Mesendoderm (in vitro differentiated cells): Measurements from ENCODE around the gene VSX1.

Source experiments
- DNase-seq: peaks from one replicate; pipeline ENCODE4 v3.0.0; 2013
- H2AK5ac ChIP-seq: 2 replicates; pipeline ENCODE4 v1.6.1; 2013; ENCODE audit warnings: low read length, inconsistent platforms
- H2BK120ac ChIP-seq: 2 replicates; pipeline ENCODE4 v1.6.1; 2013; ENCODE audit warnings: low read depth, mild to moderate bottlenecking, low read length, moderate library complexity, mixed read lengths
- H2BK15ac ChIP-seq: replicated peaks from 2 replicates; pipeline ENCODE4 v1.6.1; 2013; ENCODE audit warnings: low read depth, mild to moderate bottlenecking, moderate library complexity
- H2BK5ac ChIP-seq: 2 replicates; pipeline ENCODE4 v1.6.1; 2013; ENCODE audit warnings: low read length, inconsistent platforms
- H3K18ac ChIP-seq: 2 replicates; pipeline ENCODE4 v1.6.1; 2013; ENCODE audit warnings: mild to moderate bottlenecking, low read length, mixed read lengths
- H3K23ac ChIP-seq: one replicate; pipeline ENCODE4 v1.6.1; 2013; ENCODE audit warnings: low read length
- H3K27ac ChIP-seq: 2 replicates; pipeline ENCODE4 v1.5.1; 2013; ENCODE audit warnings: low read depth, mild to moderate bottlenecking, inconsistent platforms, low read length, moderate library complexity
- H3K27me3 ChIP-seq: 2 replicates; pipeline ENCODE4 v1.6.1; 2013; ENCODE audit warnings: low read length, control low read depth, mild to moderate bottlenecking, inconsistent platforms; ENCODE audit not compliant: insufficient read depth, poor library complexity
- H3K36me3 ChIP-seq: 2 replicates; pipeline ENCODE4 v1.6.1; 2013; ENCODE audit warnings: low read length, inconsistent platforms; ENCODE audit not compliant: control insufficient read depth, insufficient read depth
- H3K4ac ChIP-seq: one replicate; pipeline ENCODE4 v1.6.1; 2013; ENCODE audit warnings: low read depth, mild to moderate bottlenecking, low read length, moderate library complexity
- H3K4me1 ChIP-seq: 2 replicates; pipeline ENCODE4 v1.6.1; 2013; ENCODE audit warnings: low read depth, low read length, inconsistent platforms; ENCODE audit not compliant: control insufficient read depth
- H3K4me2 ChIP-seq: 2 replicates; pipeline ENCODE4 v1.6.1; 2013; ENCODE audit warnings: low read length
- H3K4me3 ChIP-seq: 2 replicates; pipeline ENCODE4 v1.5.1; 2013; ENCODE audit warnings: mild to moderate bottlenecking, low read length
- H3K56ac ChIP-seq: one replicate; pipeline ENCODE4 v1.6.1; 2013; ENCODE audit warnings: low read length
- H3K79me1 ChIP-seq: 2 replicates; pipeline ENCODE4 v1.6.1; 2013; ENCODE audit warnings: low read length, inconsistent platforms
- H3K79me2 ChIP-seq: 2 replicates; pipeline ENCODE4 v1.6.1; 2013; ENCODE audit warnings: mild to moderate bottlenecking, low read length; ENCODE audit not compliant: control insufficient read depth, insufficient read depth
- H3K9ac ChIP-seq: 2 replicates; pipeline ENCODE4 v1.6.1; 2013; ENCODE audit warnings: low read length, inconsistent platforms
- H4K5ac ChIP-seq: one replicate; pipeline ENCODE4 v1.6.1; 2013; ENCODE audit warnings: low read length
- H4K8ac ChIP-seq: one replicate; pipeline ENCODE4 v1.6.1; 2013; ENCODE audit warnings: low read depth, mild to moderate bottlenecking, control low read depth, low read length, moderate library complexity
- WGBS: extraction: QIAGEN DNeasy Blood & Tissue Kit; methylation state at CpG from one replicate; pipeline ENCODE4 v1.1.7; 2013; ENCODE audit warnings: low lambda C conversion rate, missing lambda C conversion rate; ENCODE audit not compliant: insufficient coverage; ENCODE audit errors: extremely low coverage; 5-methylcytosine and 5-hydroxymethylcytosine counted together

Gene VSX1

GRCh38 chr20:25047766-25048165, 34.2 kb downstream of the VSX1 start:
- Histone ChIP-seq H3K4me2 (no peak overlapping the region), H3K79me1 (no peaks in the 10 kb centered on the region), H4K8ac (no peak overlapping the region), H3K27ac (no peak overlapping the region), H2BK120ac (no peak overlapping the region), H3K56ac (no peak overlapping the region), H3K4me1 (no peaks in the 10 kb centered on the region), H2BK5ac (no peak overlapping the region), H3K23ac (no peak overlapping the region), H3K18ac (no peak overlapping the region), H2BK15ac (no peak overlapping the region), H3K9ac (no peak overlapping the region), H3K36me3 (no peaks in the 10 kb centered on the region), H2AK5ac (no peak overlapping the region), H3K4me3 (no peak overlapping the region), H3K27me3 (no peaks in the 10 kb centered on the region), H3K4ac (no peak overlapping the region), H3K79me2 (no peaks in the 10 kb centered on the region), H4K5ac (no peak overlapping the region)
- no peak for DNase-seq
- WGBS = no CpG with 5 or more reads among the region's 13 CpGs

GRCh38 chr20:25046736-25047666, 34.9 kb downstream of the VSX1 start:
- no peaks in the 10 kb centered on the region for H3K4me1 ChIP-seq
- WGBS = no CpG with 5 or more reads among the region's 21 CpGs
- no peaks in the 10 kb centered on the region for H3K79me2 ChIP-seq
- H2BK5ac ChIP-seq = no peak overlapping the region
- no peak overlapping the region for H3K23ac ChIP-seq
- no peak overlapping the region for H3K56ac ChIP-seq
- H3K18ac ChIP-seq = no peak overlapping the region
- no peak overlapping the region for H2AK5ac ChIP-seq
- no peak overlapping the region for H3K27ac ChIP-seq
- no peak overlapping the region for H4K8ac ChIP-seq
- DNase-seq = no peak
- no peak overlapping the region for H4K5ac ChIP-seq
- no peak overlapping the region for H3K4me3 ChIP-seq
- H3K4ac ChIP-seq = no peak overlapping the region
- H3K79me1 ChIP-seq = no peaks in the 10 kb centered on the region
- no peaks in the 10 kb centered on the region for H3K36me3 ChIP-seq
- no peak overlapping the region for H2BK120ac ChIP-seq
- H3K27me3 ChIP-seq = no peaks in the 10 kb centered on the region
- no peak overlapping the region for H2BK15ac ChIP-seq
- H3K4me2 ChIP-seq = no peak overlapping the region
- H3K9ac ChIP-seq = no peak overlapping the region

- Histone ChIP-seq H3K18ac (no peak overlapping the region), H3K4me2 (no peak overlapping the region), H3K23ac (no peak overlapping the region), H3K4ac (no peak overlapping the region), H3K36me3 (no peaks in the 10 kb centered on the region), H2BK120ac (no peak overlapping the region), H3K79me2 (no peaks in the 10 kb centered on the region), H3K9ac (no peak overlapping the region), H3K4me1 (no peaks in the 10 kb centered on the region), H3K79me1 (no peaks in the 10 kb centered on the region), H2BK15ac (no peak overlapping the region), H3K27ac (no peak overlapping the region), H4K8ac (no peak overlapping the region), H4K5ac (no peak overlapping the region), H2BK5ac (no peak overlapping the region), H3K4me3 (no peak overlapping the region), H3K56ac (no peak overlapping the region), H2AK5ac (no peak overlapping the region), H3K27me3 (no peaks in the 10 kb centered on the region)
- no peak for DNase-seq
- no CpG with 5 or more reads among the region's 14 CpGs for WGBS
These were observed 35.7 kb downstream of the VSX1 start for GRCh38 chr20:25046181-25046641.

GRCh38 chr20:25045343-25045712, 36.6 kb downstream of the VSX1 start:
- H2BK5ac ChIP-seq = no peak overlapping the region
- no peak overlapping the region for H3K4me3 ChIP-seq
- no peak for DNase-seq
- H3K18ac ChIP-seq = no peak overlapping the region
- H3K79me1 ChIP-seq = no peaks in the 10 kb centered on the region
- H3K4me1 ChIP-seq = no peaks in the 10 kb centered on the region
- H3K4ac ChIP-seq = no peak overlapping the region
- H4K5ac ChIP-seq = no peak overlapping the region
- WGBS = no CpG with 5 or more reads among the region's 9 CpGs
- no peak overlapping the region for H3K23ac ChIP-seq
- H2BK15ac ChIP-seq = no peak overlapping the region
- H2AK5ac ChIP-seq = no peak overlapping the region
- H2BK120ac ChIP-seq = no peak overlapping the region
- no peaks in the 10 kb centered on the region for H3K27me3 ChIP-seq
- H4K8ac ChIP-seq = no peak overlapping the region
- no peaks in the 10 kb centered on the region for H3K36me3 ChIP-seq
- no peak overlapping the region for H3K4me2 ChIP-seq
- no peak overlapping the region for H3K9ac ChIP-seq
- H3K56ac ChIP-seq = no peak overlapping the region
- H3K27ac ChIP-seq = no peak overlapping the region
- no peaks in the 10 kb centered on the region for H3K79me2 ChIP-seq

- Histone ChIP-seq H3K27me3 (no peaks in the 10 kb centered on the region), H3K9ac (no peak overlapping the region), H2AK5ac (no peak overlapping the region), H3K4ac (no peak overlapping the region), H3K79me1 (no peaks in the 10 kb centered on the region), H3K23ac (no peak overlapping the region), H2BK5ac (no peak overlapping the region), H3K27ac (no peak overlapping the region), H3K18ac (no peak overlapping the region), H2BK15ac (no peak overlapping the region), H3K4me2 (no peak overlapping the region), H4K5ac (no peak overlapping the region), H3K56ac (no peak overlapping the region), H2BK120ac (no peak overlapping the region), H3K79me2 (no peaks in the 10 kb centered on the region), H4K8ac (no peak overlapping the region), H3K4me1 (no peaks in the 10 kb centered on the region), H3K4me3 (no peak overlapping the region), H3K36me3 (no peaks in the 10 kb centered on the region)
- DNase-seq = no peak
- WGBS = no CpG with 5 or more reads among the region's 14 CpGs
These were observed 37.1 kb downstream of the VSX1 start for GRCh38 chr20:25044660-25045342.
